Fibroblast of upper back skin (primary cell): ENCODE results near the gene MLF2.
A peak's percentile ranks its signal among the peaks of the same experiment; 100 is the strongest.

Source experiments
- DNase-seq: peaks from one replicate; pipeline ENCODE4 v3.0.0-alpha.2; 2013

Gene MLF2

GRCh38 chr12:6778217-6778573 is 25.3 kb upstream of the MLF2 start:
- no peak for DNase-seq

- DNase-seq = no peak
These were observed 24.4 kb upstream of the MLF2 start for GRCh38 chr12:6777386-6777785.

GRCh38 chr12:6775185-6776174 is 22.5 kb upstream of the MLF2 start:
- no peak for DNase-seq

DNA sequence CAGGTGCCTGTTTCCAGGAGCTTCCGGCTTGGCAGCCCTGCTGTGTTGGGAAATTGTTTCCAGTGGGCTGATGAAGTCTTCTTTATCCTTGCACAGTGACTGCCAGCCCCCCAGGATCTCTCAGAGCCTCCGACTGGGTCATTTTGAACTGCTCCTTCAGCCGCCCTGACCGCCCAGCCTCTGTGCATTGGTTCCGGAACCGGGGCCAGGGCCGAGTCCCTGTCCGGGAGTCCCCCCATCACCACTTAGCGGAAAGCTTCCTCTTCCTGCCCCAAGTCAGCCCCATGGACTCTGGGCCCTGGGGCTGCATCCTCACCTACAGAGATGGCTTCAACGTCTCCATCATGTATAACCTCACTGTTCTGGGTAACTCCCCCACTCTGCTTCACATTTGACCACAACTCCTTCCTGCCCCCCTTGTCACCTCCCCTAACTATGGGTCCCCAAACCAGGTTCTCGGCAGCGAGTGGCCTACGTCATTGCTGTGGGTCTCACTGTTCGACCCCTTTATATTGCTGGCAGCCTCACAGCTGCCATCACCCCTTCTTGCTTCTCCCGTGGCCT is 21.6 kb upstream of the MLF2 start:
- DNase-seq = no peak

- no peak for DNase-seq
These were observed 20.8 kb upstream of the MLF2 start for GRCh38 chr12:6773590-6774351.

DNA sequence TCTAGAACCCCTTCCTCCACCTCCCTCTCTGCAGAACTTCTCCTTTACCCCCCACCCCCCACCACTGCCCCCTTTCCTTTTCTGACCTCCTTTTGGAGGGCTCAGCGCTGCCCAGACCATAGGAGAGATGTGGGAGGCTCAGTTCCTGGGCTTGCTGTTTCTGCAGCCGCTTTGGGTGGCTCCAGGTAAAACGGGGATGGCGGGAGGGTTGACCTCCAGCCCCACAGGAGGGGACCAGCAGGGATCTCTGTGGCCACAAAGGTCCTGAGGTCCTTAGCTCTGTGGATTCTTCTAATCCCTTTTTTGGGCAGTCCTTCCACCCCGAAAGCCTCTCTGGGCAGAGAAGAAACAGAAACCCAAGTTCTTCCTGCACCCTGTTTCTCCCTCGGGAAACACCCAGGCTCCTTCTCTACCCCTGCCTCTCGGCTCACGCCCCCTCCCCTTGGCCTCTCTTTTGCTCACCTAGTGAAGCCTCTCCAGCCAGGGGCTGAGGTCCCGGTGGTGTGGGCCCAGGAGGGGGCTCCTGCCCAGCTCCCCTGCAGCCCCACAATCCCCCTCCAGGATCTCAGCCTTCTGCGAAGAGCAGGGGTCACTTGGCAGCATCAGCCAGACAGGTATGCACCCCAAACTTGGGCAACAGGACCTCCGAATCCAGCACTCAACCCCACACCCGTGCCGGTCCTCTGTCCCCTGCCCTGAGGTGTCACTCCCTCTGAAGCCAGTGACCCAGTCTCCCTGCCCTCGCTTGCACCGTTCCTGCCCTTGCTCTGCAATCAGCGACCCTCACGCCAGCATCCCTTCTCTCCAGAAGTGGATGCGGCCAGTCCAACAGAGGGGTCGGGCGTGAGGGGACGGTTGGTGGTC is 20.0 kb upstream of the MLF2 start:
- no peak for DNase-seq

- DNase-seq = no peak
These were observed 19.4 kb upstream of the MLF2 start, which contains the start of gene LAG3 for GRCh38 chr12:6772331-6772695. LAG3 (plus strand) TSS chr12:6772520; CDS start chr12:6772853, 333 bp downstream.

DNA sequence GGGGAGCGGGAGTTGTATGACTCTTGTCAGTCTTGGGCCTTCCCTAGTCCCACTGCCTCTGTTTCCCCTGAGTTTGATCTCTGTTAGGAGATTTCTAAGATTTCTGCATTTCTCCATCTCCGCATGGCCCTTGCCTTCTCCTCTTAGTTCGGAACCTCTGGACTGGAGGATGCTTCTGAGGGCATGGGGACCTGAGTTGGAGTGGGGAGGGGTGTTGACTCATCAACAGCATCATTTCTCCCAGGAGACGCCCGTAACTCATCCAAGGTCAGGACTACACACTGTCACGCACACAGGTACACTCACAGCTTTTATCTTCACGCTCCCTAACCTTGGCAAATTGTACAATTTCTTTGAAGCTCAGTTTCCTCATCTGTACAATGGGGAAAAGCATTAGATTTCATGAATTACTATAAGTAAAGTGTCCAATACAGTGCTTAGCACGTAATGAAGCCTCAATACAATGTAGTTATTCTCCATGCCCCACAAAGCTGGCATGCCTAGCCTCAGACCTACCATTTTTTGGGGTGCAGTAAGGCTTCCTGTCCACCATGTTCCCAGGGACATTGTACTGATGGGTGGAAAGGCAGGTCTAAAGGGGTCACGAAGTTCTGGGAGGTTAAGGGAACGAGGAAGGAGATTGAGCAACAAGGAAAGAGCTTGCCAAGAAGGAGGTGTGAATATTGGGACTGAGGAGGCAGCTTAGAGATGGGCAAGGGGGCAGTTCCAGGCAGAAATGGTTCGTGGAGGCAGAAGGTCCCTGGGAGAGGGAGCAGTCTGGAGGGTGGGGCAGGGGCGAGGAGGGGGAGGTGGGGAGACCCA is 18.8 kb upstream of the MLF2 start:
- DNase-seq = no peak

- DNase-seq = no peak
These were observed 18.2 kb upstream of the MLF2 start for GRCh38 chr12:6771091-6771495.

GRCh38 chr12:6770600-6770999 is 17.7 kb upstream of the MLF2 start:
- no peak for DNase-seq

- no peak for DNase-seq
These were observed 17.2 kb upstream of the MLF2 start for GRCh38 chr12:6770094-6770493.

DNA sequence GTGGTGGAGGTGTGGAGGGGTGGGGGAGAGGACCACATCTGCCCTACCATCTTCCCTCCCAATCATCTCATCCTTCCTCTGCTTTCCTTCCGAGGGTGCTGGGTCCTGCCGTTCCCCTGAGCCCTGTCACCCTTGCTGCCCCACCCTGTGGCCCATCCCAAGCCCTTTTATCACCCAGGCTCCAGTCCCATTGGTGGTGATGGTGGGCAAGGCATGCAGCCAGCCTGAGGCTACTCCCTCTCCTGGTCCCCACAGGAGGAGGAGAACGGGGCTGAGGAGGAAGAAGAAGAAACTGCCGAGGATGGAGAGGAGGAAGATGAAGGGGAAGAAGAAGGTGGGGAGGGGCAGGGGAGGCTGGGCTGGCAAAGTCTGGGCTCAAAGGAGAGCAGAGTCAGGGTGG is 16.7 kb upstream of the MLF2 start:
- no peak for DNase-seq

GRCh38 chr12:6768990-6769389 is 16.0 kb upstream of the MLF2 start:
- DNase-seq = peak; percentile 36

DNA sequence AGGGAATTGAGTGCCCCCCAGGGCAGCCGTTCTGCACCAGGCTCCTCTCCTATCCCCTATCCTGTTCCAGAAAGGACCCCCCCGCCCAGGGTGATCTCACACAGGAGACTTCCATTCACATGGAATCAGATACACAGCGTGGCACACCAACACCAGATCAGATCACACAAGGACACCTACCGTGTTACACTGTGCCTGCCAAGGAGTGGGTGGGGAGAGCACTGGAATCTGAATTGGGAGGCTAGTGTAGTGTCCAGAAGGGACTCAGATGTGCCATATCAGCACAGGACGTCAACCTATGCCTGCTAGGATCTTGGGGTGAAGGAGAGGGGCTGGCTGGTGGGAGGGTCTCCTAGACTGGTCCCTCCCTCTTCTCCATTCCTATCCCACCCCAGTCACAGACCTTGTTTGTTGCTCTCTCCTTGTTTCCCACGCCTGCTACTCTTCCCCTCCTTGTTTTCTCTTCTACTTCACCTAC is 15.5 kb upstream of the MLF2 start:
- DNase-seq = no peak

GRCh38 chr12:6767353-6768319 is 14.7 kb upstream of the MLF2 start:
- DNase-seq = no peak

DNA sequence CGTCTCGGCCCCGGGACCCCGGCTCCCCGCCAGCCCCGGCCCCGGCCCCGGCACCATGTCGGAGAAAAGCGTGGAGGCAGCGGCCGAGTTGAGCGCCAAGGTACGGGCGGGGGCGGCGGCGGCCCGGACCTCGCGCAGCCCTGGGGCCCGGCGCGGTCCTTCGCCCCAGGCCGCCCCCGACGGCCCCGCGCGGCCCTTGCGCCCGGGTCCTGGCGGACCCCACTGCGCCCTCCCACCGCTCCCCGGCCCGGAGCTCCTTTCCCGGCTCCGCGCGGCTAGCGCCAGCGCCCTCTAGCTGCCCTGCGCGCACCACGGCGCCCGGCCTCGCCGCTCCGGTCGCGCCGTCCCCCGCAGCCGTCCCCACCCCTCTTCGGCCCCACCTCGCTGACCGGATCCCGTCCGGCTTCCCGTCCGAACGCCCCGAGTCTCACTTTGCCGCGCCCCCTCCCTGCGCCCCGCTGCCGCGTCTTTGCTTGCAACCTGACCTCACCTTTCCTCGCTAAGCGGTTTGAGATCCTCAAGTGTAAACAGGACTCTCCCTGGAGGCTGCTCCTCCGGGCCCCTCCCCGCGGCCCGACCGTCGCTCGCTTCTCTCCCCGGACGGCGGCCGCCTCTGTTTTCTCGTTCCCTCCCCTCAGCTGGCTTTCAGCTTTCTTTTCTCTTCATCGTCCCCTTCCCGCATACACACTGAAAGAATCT is 13.9 kb upstream of the MLF2 start:
- peak; percentile 51 for DNase-seq

DNA sequence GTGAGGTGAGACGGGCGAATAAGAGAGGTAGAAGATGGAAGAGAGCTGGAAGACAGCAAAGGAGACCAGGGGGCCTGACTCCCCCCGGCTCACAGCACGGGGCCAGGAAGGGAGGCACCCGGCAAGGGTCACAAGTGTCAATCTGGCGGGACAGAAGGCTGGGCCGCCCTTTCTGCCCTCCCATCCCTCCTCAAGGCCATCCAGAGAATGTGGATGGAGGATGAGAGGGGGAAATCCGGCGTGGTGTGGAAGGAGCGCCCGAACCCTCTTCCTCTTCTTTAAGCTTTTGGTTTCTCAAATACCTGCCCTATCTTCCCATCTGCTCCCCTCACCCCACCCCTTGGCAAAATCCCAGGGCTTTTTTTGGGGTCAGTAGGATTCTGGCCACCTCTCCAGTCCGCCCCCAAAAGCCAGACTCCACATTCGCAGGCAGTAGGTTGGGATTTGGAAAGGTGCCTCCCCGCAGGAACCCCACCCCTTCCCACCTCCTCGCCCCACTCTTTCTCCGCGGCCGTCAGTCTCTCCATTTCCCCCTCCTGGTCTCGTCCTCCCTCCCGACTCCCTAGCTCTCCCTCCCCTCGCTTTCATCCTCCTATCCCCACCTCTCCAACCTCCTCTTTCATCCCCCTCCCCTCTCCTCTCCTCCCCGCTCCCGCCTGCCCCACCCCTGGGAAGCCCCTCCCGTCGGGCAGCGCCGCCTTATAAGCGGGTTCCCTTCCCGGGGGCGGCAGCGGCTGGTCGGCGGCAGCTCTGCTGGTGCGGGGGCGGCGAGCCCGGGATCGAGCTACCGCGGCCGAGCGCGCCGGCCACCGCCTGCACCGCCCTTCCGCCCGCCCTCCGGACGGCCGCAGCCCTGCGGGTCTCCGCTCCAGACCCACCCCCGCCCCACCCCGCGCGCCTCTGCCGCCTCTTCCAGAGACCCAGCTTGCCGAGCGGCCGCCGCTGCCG is 13.0 kb upstream of the MLF2 start, which contains the start of gene PTMS:
Gene PTMS (plus strand): TSS at position 730 of the 948 bp plus-strand sequence. CDS start 343 bp downstream, outside the sequence.
- peak; percentile 97 for DNase-seq

- DNase-seq = no peak
These were observed 12.2 kb upstream of the MLF2 start for GRCh38 chr12:6765048-6765633.
